HFFc6 (cell line): ENCODE measurements around the gene TPK1. TPM values are rescaled to one million over a fixed set of nuclear protein-coding genes. Genes with fewer than 3 reads are reported as not detected.
"Not testable (repeated sequence)": the region's sequence is repeated elsewhere in the genome, so short reads cannot be mapped to it uniquely, and the experiment has no call there.

ENCODE experiments used
- DNase-seq: peaks from one replicate; pipeline ENCODE4 v3.0.0-alpha.2; 2018
- H3K27ac Mint-ChIP-seq: 2 replicates; pipeline ENCODE4 v1.8.0; 2020; ENCODE audit warnings: mild to moderate bottlenecking, mixed read lengths
- H3K27me3 Mint-ChIP-seq: 2 replicates; pipeline ENCODE4 v1.8.0; 2021; ENCODE audit warnings: mild to moderate bottlenecking, moderate library complexity, mixed read lengths; ENCODE audit not compliant: insufficient read depth
- H3K36me3 Mint-ChIP-seq: 2 replicates; pipeline ENCODE4 v1.8.0; 2021; ENCODE audit warnings: low read depth, mixed read lengths
- H3K4me1 Mint-ChIP-seq: 2 replicates; pipeline ENCODE4 v1.8.0; 2020; ENCODE audit warnings: low read depth, mixed read lengths
- H3K4me3 Mint-ChIP-seq: 2 replicates; pipeline ENCODE4 v1.8.0; 2020; ENCODE audit warnings: mild to moderate bottlenecking, moderate library complexity, mixed read lengths
- H3K9me3 Mint-ChIP-seq: 2 replicates; pipeline ENCODE4 v1.8.0; 2020; ENCODE audit warnings: mild to moderate bottlenecking, mixed read lengths
- CTCF ChIP-seq: fragments of 200-600 bp; sonication (generic); IDR thresholded peaks from 2 replicates; pipeline ENCODE4 v1.5.0; 2021; ENCODE audit warnings: antibody characterized with exemption, mild to moderate bottlenecking
- total RNA-seq, 6 experiments: library from RNA; stranded (reverse); fragmentation: NEBNext Ultra II Directional; extraction: Animal tissue kit (Norgen Biotek cat#: 25700); gene quantifications; 2 replicates in 1 of 6; 3 replicates in 5 of 6; pipeline ENCODE4 v1.2.3, GENCODE V29; 2021

TPK1 gene
- total RNA-seq, 6 experiments from 2014 or later = 0.11 to 0.82 (median 0.55) TPM; not detected in 2

- Mint-ChIP-seq H3K27me3 (no peaks in the 10 kb centered on the region), H3K27ac (no peak overlapping the region), H3K4me3 (no peak overlapping the region), H3K4me1 (no peaks in the 10 kb centered on the region), H3K9me3 (peaks cover 26% of the 10 kb centered on the region), H3K36me3 (no peaks in the 10 kb centered on the region)
- DNase-seq = no peak
- TF ChIP-seq CTCF = no peak
These were observed 49.8 kb downstream of the TPK1 start for GRCh38 chr7:144786079-144786478.

DNA sequence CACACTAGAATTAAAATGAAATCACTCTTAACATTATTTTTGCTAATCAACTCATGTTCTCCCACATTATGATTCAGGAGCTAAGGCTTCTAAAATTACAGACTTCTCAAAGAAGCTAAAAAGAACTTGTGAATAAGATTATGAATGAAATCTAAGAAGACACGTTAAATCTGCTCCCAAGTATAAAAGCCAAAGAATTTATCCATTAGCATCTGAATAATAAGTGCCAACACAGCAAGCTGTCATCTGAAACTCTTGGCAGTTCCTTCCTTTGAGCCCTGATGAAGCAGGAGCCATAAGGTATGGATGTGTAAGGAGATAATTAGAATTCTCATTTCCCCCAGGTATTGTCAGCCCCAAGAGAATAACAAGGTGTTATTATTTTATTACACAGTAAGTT lies 50.3 kb downstream of the TPK1 start:
- Mint-ChIP-seq H3K4me1 (no peaks in the 10 kb centered on the region), H3K4me3 (no peak overlapping the region), H3K9me3 (peaks cover 20% of the 10 kb centered on the region), H3K36me3 (no peaks in the 10 kb centered on the region), H3K27ac (no peak overlapping the region), H3K27me3 (no peaks in the 10 kb centered on the region)
- DNase-seq = no peak
- no peak for TF ChIP-seq CTCF

GRCh38 chr7:144784943-144785342 lies 50.9 kb downstream of the TPK1 start:
- Mint-ChIP-seq H3K36me3 (no peaks in the 10 kb centered on the region), H3K4me1 (no peaks in the 10 kb centered on the region)

DNA sequence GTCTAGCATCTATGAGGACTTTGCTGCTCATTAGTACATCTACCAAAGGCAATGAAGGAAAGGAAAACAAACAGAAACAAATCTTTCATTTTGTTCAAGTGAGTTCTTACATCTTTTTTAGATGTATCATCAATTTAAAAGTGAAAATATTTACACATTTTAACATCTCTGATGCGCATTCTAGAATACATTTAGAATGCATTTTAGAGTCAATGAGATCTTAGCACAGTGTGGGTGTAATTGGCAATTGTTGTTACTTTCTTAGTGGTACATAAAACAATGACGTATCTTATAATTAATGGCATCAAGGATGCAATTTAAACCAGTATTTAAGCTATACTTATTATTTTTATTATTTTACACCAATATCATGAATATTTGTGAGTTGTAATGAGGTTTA lies 51.4 kb downstream of the TPK1 start:
- TF ChIP-seq CTCF = no peak
- no peak for DNase-seq
- Mint-ChIP-seq H3K36me3 (no peaks in the 10 kb centered on the region), H3K4me1 (no peaks in the 10 kb centered on the region), H3K9me3 (peaks cover 20% of the 10 kb centered on the region), H3K27me3 (no peaks in the 10 kb centered on the region), H3K4me3 (no peak overlapping the region), H3K27ac (no peak overlapping the region)

More at GRCh38 chr7:144784943-144785342, 50.9 kb downstream of the TPK1 start:
- no peak overlapping the region for H3K27ac Mint-ChIP-seq
- no peaks in the 10 kb centered on the region for H3K27me3 Mint-ChIP-seq
- no peak for TF ChIP-seq CTCF
- H3K4me3 Mint-ChIP-seq = no peak overlapping the region
- no peak for DNase-seq
- H3K9me3 Mint-ChIP-seq = peaks cover 20% of the 10 kb centered on the region

- TF ChIP-seq CTCF = no peak
- Mint-ChIP-seq H3K27ac (no peak overlapping the region), H3K36me3 (no peaks in the 10 kb centered on the region), H3K4me3 (no peak overlapping the region), H3K9me3 (peaks cover 11% of the 10 kb centered on the region), H3K4me1 (no peaks in the 10 kb centered on the region), H3K27me3 (no peaks in the 10 kb centered on the region)
- DNase-seq = no peak
These were observed 53.0 kb downstream of the TPK1 start for GRCh38 chr7:144782883-144783282.

DNA sequence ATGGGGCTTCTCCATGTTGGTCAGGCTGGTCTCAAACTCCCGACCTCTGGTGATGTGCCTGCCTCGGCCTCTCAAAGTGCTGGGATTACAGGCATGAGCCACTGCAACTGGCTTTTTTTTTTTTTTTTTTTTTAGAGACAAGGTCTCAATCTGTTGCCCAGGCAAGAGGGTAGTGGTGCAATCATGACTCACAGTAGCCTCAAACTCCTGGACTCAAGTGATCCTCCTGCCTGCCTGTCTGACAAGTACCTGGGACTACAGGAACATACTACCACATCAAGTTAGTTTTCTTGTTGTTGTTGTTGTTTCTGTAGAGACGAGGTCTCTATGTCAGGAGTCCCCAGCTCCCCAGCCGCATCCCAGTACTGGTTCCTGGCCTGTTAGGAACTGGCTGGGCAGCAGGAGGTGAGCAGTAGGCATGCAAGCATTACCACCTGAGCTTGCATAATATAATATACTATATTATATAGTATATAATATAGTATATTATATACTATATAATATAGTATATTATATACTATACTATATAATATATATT lies 55.7 kb downstream of the TPK1 start:
- Mint-ChIP-seq H3K27ac (no peak overlapping the region), H3K4me1 (no peaks in the 10 kb centered on the region), H3K4me3 (no peak overlapping the region), H3K27me3 (no peaks in the 10 kb centered on the region), H3K36me3 (no peaks in the 10 kb centered on the region), H3K9me3 (peaks cover 18% of the 10 kb centered on the region)
- DNase-seq = no peak
- TF ChIP-seq CTCF = no peak

- DNase-seq, H3K27me3 Mint-ChIP-seq, H3K4me3 Mint-ChIP-seq, H3K36me3 Mint-ChIP-seq, H3K4me1 Mint-ChIP-seq, H3K27ac Mint-ChIP-seq: not testable (repeated sequence)
- H3K9me3 Mint-ChIP-seq = peaks cover 18% of the 10 kb centered on the region
These were observed 58.0 kb downstream of the TPK1 start for GRCh38 chr7:144777889-144778288.
